ENCODE results near the gene ZNF649. TPM values are rescaled to one million over a fixed set of nuclear protein-coding genes. Genes with fewer than 3 reads are reported as not detected.

The ZNF649 gene
- total RNA-seq, 1 donor from 2014 or later = 27.4 TPM

DNA sequence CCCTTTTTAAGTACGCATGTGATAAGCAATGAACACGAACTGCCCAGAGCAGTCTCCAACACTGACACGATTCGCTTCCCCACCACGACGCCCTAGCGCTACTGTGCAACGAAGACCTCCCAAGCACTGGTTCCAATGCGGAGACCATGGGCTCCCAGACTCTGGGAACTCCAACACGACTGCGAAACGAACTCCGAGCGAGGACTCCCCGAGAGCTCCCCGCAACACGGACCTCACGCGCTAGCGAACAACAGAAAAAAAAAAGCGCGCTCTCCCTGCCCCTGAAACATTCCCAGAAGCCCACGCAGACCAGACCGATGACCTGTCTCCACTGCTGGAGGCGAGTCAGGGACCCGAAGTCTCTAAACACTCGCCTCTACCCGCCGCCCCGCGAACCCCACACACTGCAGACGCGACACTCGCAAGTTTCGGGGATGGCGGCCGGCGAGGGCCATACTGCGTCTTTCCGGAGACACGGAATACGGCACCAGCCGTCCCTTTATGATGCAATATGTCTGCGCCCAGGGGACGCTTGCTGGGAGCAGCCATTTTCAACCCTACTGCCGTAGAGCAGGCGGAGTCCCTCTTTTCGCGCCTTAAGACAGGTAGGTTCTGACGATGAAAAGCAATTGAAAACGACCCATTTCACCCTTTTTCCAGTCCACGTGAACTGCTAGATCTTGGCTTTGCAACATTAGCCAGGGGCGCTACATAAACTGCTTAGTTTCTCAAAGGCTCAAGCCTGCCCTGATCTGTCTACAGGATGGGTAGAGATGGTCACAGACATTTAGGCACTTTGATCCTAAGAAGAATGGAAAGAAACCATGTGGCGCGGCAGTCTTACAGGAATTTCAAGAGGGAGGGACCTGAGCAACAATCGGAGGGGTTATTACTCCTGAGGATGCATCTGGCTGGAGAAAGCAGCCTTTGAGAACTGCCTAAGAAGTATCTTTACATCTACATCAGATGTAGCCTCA is 17.0 kb downstream of the ZNF649 start, which contains the start of gene ZNF577:
Gene ZNF577, minus strand, starts transcription at position 430 of the 977 bp plus-strand sequence. CDS start 7,569 bp downstream, outside the sequence.
- ATAC-seq (ENCODE audit: low read depth) (peak; percentile 93), DNase-seq (peak; percentile 44)
- Mint-ChIP-seq H3K27me3 (no peaks in the 10 kb centered on the region), H3K9me3 (peaks cover 42% of the 10 kb centered on the region), H3K36me3 (ENCODE audit: low read depth) (peaks cover 85% of the 10 kb centered on the region), H3K4me3 (peak within 1 kb of the TSS; percentile 94), H3K4me1 (peaks cover 5% of the 10 kb centered on the region), H3K27ac (peak within 1 kb of the TSS; percentile 89)
- ChIA-PET CTCF (no interaction called here), POLR2A (interaction anchor here (0.6 kb wide), 1 partner anchor 1460 kb away, joined by 7 read pairs; no protein-coding TSS in a partner anchor)
- TF ChIP-seq, protein P1, sequence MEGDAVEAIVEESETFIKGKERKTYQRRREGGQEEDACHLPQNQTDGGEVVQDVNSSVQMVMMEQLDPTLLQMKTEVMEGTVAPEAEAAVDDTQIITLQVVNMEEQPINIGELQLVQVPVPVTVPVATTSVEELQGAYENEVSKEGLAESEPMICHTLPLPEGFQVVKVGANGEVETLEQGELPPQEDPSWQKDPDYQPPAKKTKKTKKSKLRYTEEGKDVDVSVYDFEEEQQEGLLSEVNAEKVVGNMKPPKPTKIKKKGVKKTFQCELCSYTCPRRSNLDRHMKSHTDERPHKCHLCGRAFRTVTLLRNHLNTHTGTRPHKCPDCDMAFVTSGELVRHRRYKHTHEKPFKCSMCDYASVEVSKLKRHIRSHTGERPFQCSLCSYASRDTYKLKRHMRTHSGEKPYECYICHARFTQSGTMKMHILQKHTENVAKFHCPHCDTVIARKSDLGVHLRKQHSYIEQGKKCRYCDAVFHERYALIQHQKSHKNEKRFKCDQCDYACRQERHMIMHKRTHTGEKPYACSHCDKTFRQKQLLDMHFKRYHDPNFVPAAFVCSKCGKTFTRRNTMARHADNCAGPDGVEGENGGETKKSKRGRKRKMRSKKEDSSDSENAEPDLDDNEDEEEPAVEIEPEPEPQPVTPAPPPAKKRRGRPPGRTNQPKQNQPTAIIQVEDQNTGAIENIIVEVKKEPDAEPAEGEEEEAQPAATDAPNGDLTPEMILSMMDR (IDR thresholded peaks at IDR 0.05) = no peak
- intact Hi-C loops (cut with micrococcal nuclease) = loop anchor here (1.0 to 2.0 kb wide), 3 partner anchors 17 to 98 kb away; partner anchors contain the start of genes ZNF350, ZNF613 and ZNF649

DNA sequence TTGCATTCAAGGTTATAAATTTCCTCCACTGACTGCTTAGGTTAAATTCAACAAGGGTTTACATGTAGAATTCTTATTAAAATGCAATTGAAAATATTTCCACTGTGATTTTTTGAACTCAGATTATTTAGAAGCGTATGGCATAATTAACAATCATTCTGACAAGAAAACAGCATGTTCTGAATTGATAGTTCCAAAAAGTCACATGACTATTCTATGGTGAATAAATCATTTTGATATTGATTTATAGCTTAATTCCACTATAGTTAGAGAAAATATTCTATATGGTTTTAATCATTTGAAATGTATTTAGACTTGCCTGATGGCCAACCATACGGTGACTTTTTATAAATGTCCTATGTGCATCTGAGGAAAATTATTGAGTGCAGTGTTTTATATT is 20.1 kb downstream of the ZNF649 start:
- POLR2A ChIA-PET = no interaction called here
- TF ChIP-seq, protein P1 (IDR thresholded peaks at IDR 0.05) = no peak
- DNase-seq = no peak
- peaks cover 5% of the 10 kb centered on the region for H3K4me1 Mint-ChIP-seq
- CTCF ChIA-PET = no interaction called here
- intact Hi-C loops (cut with micrococcal nuclease) = no loop called here
- H3K27me3 Mint-ChIP-seq = no peaks in the 10 kb centered on the region
- H3K36me3 Mint-ChIP-seq (ENCODE audit: low read depth) = peaks cover 80% of the 10 kb centered on the region
- no peak overlapping the region for H3K27ac Mint-ChIP-seq
- H3K4me3 Mint-ChIP-seq = no peak overlapping the region
- H3K9me3 Mint-ChIP-seq = peaks cover 43% of the 10 kb centered on the region
- ATAC-seq (ENCODE audit: low read depth) = no peak

DNA sequence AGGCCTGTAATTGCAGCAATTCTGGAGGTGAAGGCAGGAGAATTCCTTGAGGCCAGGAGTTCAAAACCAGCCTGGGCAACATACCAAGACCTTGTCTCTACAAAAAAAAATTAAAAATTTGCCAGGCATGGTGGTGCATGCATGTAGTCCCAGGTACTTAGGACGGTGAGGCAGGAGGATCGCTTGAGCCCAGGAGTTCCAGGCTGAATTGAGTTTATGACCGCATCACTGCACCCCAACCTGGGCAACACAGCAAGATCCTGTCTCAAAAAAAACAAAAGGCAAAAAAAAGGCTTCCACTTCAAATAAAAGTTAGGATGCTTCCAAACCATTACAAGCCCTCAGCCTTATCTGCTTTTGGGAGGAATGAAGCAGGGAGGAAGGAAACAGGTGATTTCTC is 22.3 kb downstream of the ZNF649 start:
- peaks cover 80% of the 10 kb centered on the region for H3K36me3 Mint-ChIP-seq (ENCODE audit: low read depth)
- H3K4me1 Mint-ChIP-seq = peaks cover 5% of the 10 kb centered on the region
- ChIA-PET CTCF (interaction anchor here (0.6 to 0.7 kb wide), 2 partner anchors 291 to 1542 kb away, joined by 3 read pairs; no protein-coding TSS in a partner anchor), POLR2A (no interaction called here)
- ATAC-seq (ENCODE audit: low read depth) = no peak
- intact Hi-C loops (cut with micrococcal nuclease) = no loop called here
- TF ChIP-seq, protein P1 (IDR thresholded peaks at IDR 0.05) = no peak
- H3K9me3 Mint-ChIP-seq = peaks cover 40% of the 10 kb centered on the region
- DNase-seq = no peak
- no peak overlapping the region for H3K27ac Mint-ChIP-seq
- no peaks in the 10 kb centered on the region for H3K27me3 Mint-ChIP-seq
- H3K4me3 Mint-ChIP-seq = no peak overlapping the region

DNA sequence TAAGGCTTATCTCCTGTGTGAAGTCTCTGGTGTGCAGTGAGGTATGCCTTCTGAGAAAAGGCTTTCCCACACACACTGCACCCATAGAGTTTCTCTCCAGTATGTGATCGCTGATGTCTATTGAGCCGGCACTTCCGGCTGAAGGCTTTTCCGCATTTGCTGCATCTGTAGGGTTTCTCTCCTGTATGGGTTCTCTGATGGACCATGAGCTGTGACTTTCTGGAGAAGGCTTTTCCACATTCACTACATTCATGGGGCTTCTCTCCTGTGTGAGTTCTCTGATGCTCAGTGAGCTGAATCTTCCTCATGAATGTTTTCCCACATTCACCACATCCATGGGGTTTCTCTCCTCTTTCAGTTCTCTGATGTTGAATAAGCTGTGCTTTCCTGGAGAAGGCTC is 31.7 kb downstream of the ZNF649 start:
- TF ChIP-seq, protein P1 (IDR thresholded peaks at IDR 0.05) = no peak
- no peak for DNase-seq
- Mint-ChIP-seq H3K4me3 (no peak overlapping the region), H3K27me3 (no peaks in the 10 kb centered on the region), H3K36me3 (ENCODE audit: low read depth) (peaks cover 93% of the 10 kb centered on the region), H3K9me3 (peaks cover 78% of the 10 kb centered on the region), H3K27ac (no peak overlapping the region), H3K4me1 (no peaks in the 10 kb centered on the region)
- CTCF ChIA-PET = no interaction called here
- intact Hi-C loops (cut with micrococcal nuclease) = no loop called here
- no peak for ATAC-seq (ENCODE audit: low read depth)
- POLR2A ChIA-PET = no interaction called here
